Brain microvascular endothelial cell (primary cell): ENCODE measurements around the gene ZRANB1.

Experiments used
- DNase-seq: peaks from one replicate; pipeline ENCODE4 v3.0.0-alpha.2; 2020
- H3K27ac ChIP-seq: fragments of 250-450 bp; sonication (Bioruptor Pico); 2 replicates; pipeline ENCODE4 v1.5.1; 2020; ENCODE audit warnings: mild to moderate bottlenecking, moderate library complexity
- H3K27me3 ChIP-seq: fragments of 250-450 bp; sonication (Bioruptor Pico); replicated peaks from 2 replicates; pipeline ENCODE4 v1.5.1; 2020; ENCODE audit warnings: mild to moderate bottlenecking
- H3K36me3 ChIP-seq: fragments of 250-450 bp; sonication (Bioruptor Pico); replicated peaks from 2 replicates; pipeline ENCODE4 v1.5.1; 2020; ENCODE audit warnings: mild to moderate bottlenecking
- H3K4me3 ChIP-seq: 2 replicates; pipeline ENCODE4 v1.5.1; 2011; ENCODE audit warnings: low read depth, mild to moderate bottlenecking, control low read depth, low read length, moderate library complexity
- CTCF ChIP-seq: IDR thresholded peaks from 2 replicates; pipeline ENCODE4 v1.5.1; 2011; ENCODE audit warnings: low read depth, mild to moderate bottlenecking, moderate library complexity, low read length, control low read depth, inconsistent platforms; ENCODE audit errors: missing control alignments
- in situ Hi-C: cut with HindIII; loops from 2 replicates; pipeline ENCODE4 v1.10.0; 2017; ENCODE audit warnings: low sequenced_read_pairs, low pct_ligation_motif_present

Gene ZRANB1

GRCh38 chr10:124902462-124902861, 39.5 kb upstream of the ZRANB1 start:
- no peak overlapping the region for H3K27ac ChIP-seq
- in situ Hi-C loops: no loop called here
- TF ChIP-seq CTCF: no peak

GRCh38 chr10:124903111-124903510, 38.8 kb upstream of the ZRANB1 start:
- Histone ChIP-seq H3K27ac (no peak overlapping the region), H3K27me3 (no peaks in the 10 kb centered on the region), H3K4me3 (no peak overlapping the region), H3K36me3 (no peaks in the 10 kb centered on the region)
- in situ Hi-C loops: no loop called here
- TF ChIP-seq CTCF: no peak
- no peak for DNase-seq

More at GRCh38 chr10:124902462-124902861, 39.5 kb upstream of the ZRANB1 start:
- DNase-seq: no peak
- no peak overlapping the region for H3K4me3 ChIP-seq
- H3K36me3 ChIP-seq: no peaks in the 10 kb centered on the region
- H3K27me3 ChIP-seq: no peaks in the 10 kb centered on the region

GRCh38 chr10:124904796-124905195, 37.1 kb upstream of the ZRANB1 start:
- Histone ChIP-seq H3K36me3 (no peaks in the 10 kb centered on the region), H3K27me3 (no peaks in the 10 kb centered on the region), H3K4me3 (no peak overlapping the region), H3K27ac (no peak overlapping the region)
- in situ Hi-C loops: no loop called here
- TF ChIP-seq CTCF: no peak
- no peak for DNase-seq

- H3K27ac ChIP-seq: peak overlapping the region; percentile 80
- peak; percentile 47 for DNase-seq
- in situ Hi-C loops: no loop called here
- no peaks in the 10 kb centered on the region for H3K27me3 ChIP-seq
- H3K36me3 ChIP-seq: no peaks in the 10 kb centered on the region
- TF ChIP-seq CTCF: no peak
- no peak overlapping the region for H3K4me3 ChIP-seq
Observed at GRCh38 chr10:124906551-124907001, 35.3 kb upstream of the ZRANB1 start.

- H3K4me3 ChIP-seq: no peak overlapping the region
Observed at GRCh38 chr10:124909563-124909962, 32.4 kb upstream of the ZRANB1 start.

More at GRCh38 chr10:124909563-124909962, 32.4 kb upstream of the ZRANB1 start:
- Histone ChIP-seq H3K27ac (no peak overlapping the region), H3K27me3 (no peaks in the 10 kb centered on the region), H3K36me3 (no peaks in the 10 kb centered on the region)
- DNase-seq: no peak
- in situ Hi-C loops: no loop called here
- no peak for TF ChIP-seq CTCF
